Nephron progenitor cell (in vitro differentiated cells): Measurements from ENCODE around the gene CCT6A.
"Not testable (repeated sequence)": the region's sequence is repeated elsewhere in the genome, so short reads cannot be mapped to it uniquely, and the experiment has no call there.

ENCODE experiments used
- DNase-seq: peaks from one replicate; pipeline ENCODE4 v3.0.0; 2021
- H3K27ac Mint-ChIP-seq: 2 replicates; pipeline ENCODE4 v1.8.0; 2021; ENCODE audit warnings: mild to moderate bottlenecking, moderate library complexity, mixed read lengths
- H3K27me3 Mint-ChIP-seq: 2 replicates; pipeline ENCODE4 v1.8.0; 2021; ENCODE audit warnings: mild to moderate bottlenecking, low read depth, mixed read lengths; ENCODE audit not compliant: poor library complexity
- H3K36me3 Mint-ChIP-seq: 2 replicates; pipeline ENCODE4 v1.8.0; 2021; ENCODE audit warnings: low read depth, mixed read lengths
- H3K4me1 Mint-ChIP-seq: 2 replicates; pipeline ENCODE4 v1.8.0; 2021; ENCODE audit warnings: mixed read lengths
- H3K4me3 Mint-ChIP-seq: 2 replicates; pipeline ENCODE4 v1.8.0; 2021; ENCODE audit warnings: mild to moderate bottlenecking, moderate library complexity, mixed read lengths
- H3K9me3 Mint-ChIP-seq: 2 replicates; pipeline ENCODE4 v1.8.0; 2021; ENCODE audit warnings: mild to moderate bottlenecking, moderate library complexity, mixed read lengths
- TF ChIP-seq, protein P1 (sequence below): fragments of 200-600 bp; sonication (generic); IDR thresholded peaks from 2 replicates; pipeline ENCODE4 v1.5.0; 2021; ENCODE audit warnings: antibody characterized with exemption

CCT6A gene

DNA sequence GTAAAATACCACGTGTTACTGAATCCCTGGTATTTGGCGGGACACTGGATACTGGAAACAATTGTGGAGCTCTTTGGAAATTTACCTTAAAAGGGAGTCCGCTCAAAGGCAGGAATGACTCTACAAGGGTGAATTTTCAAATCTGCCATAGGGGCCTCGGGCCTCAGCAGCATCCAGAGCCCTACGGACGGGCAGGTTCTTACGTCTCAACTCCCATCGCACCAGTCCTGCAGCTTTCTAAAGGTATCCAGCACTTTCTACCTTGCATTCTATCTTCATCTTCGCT lies 569 bp upstream of the CCT6A start:
- Mint-ChIP-seq H3K36me3 (peaks cover 27% of the 10 kb centered on the region), H3K4me3 (peak overlapping the region; percentile 97), H3K9me3 (no peaks in the 10 kb centered on the region), H3K4me1 (peaks cover 50% of the 10 kb centered on the region), H3K27me3 (no peaks in the 10 kb centered on the region), H3K27ac (peak overlapping the region; percentile 99)
- no peak for DNase-seq
- TF ChIP-seq, protein P1, sequence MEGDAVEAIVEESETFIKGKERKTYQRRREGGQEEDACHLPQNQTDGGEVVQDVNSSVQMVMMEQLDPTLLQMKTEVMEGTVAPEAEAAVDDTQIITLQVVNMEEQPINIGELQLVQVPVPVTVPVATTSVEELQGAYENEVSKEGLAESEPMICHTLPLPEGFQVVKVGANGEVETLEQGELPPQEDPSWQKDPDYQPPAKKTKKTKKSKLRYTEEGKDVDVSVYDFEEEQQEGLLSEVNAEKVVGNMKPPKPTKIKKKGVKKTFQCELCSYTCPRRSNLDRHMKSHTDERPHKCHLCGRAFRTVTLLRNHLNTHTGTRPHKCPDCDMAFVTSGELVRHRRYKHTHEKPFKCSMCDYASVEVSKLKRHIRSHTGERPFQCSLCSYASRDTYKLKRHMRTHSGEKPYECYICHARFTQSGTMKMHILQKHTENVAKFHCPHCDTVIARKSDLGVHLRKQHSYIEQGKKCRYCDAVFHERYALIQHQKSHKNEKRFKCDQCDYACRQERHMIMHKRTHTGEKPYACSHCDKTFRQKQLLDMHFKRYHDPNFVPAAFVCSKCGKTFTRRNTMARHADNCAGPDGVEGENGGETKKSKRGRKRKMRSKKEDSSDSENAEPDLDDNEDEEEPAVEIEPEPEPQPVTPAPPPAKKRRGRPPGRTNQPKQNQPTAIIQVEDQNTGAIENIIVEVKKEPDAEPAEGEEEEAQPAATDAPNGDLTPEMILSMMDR = no peak

DNA sequence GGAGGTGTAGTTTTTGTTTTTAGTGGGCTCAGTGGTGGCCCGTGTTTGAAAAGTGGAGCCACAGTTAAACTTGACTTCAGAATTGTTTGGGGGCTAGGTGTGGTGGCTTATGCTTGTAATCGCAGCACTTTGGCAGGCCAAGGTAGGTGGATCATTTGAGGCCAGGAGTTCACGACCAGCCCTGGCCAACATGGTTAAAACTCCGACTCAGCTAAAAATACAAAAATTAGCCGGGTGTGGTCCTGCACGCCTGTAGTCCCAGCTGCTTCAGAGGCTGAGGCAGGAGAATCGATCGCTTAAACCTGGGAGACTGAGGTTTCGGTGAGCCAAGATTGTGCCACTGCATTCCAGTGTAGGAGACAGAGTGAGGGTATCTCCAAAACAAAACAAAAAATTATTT lies 1.8 kb downstream of the CCT6A start:
- H3K4me3 Mint-ChIP-seq = peak overlapping the region; percentile 97
- no peaks in the 10 kb centered on the region for H3K9me3 Mint-ChIP-seq
- peak overlapping the region; percentile 80 for H3K27ac Mint-ChIP-seq

DNA sequence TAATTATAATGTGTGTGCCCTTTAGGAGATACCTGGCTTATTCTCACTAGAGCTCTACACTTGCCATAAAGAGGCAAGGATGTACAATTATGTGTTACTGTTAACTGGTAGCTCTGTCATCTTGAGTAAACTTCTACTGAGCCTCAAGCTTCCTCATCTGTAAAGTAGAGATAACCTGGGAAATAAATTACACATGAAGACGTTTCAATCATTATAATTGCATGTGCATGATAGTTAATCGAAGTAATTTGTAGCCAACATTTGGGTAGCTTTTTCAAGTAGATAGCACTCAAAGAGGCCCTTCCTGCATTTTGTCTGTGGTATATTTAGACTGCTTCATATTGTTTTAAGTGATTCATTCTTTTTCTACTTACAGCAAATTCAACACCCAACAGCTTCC lies 2.4 kb downstream of the CCT6A start:
- peaks cover 40% of the 10 kb centered on the region for H3K4me1 Mint-ChIP-seq
- no peak overlapping the region for H3K27ac Mint-ChIP-seq
- no peak for DNase-seq
- TF ChIP-seq, protein P1 = no peak
- peaks cover 53% of the 10 kb centered on the region for H3K36me3 Mint-ChIP-seq
- H3K27me3 Mint-ChIP-seq = no peaks in the 10 kb centered on the region
- H3K4me3 Mint-ChIP-seq = peak overlapping the region; percentile 74
- H3K9me3 Mint-ChIP-seq = no peaks in the 10 kb centered on the region

More for the DNA sequence above, 1.8 kb downstream of the CCT6A start:
- DNase-seq = no peak
- TF ChIP-seq, protein P1 = no peak
- no peaks in the 10 kb centered on the region for H3K27me3 Mint-ChIP-seq
- peaks cover 42% of the 10 kb centered on the region for H3K4me1 Mint-ChIP-seq
- peaks cover 47% of the 10 kb centered on the region for H3K36me3 Mint-ChIP-seq

DNA sequence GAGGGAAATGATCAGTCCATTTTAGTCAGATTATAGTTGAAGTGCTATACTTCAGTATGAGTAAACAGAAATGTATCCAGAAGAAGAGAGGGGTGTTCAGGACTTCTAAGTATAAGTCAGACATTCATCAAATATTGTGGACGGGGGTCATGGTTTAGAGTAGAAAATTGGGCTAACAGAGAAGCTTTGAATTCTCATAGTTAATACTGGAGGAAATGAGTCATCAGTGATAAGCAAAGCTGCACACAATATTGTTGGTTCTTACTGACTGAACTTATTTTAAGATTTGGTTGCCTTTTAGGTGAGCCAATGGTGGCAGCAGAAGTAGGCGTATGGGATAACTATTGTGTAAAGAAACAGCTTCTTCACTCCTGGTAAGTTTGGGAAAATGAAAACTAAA lies 10.8 kb downstream of the CCT6A start:
- Mint-ChIP-seq H3K27me3 (no peaks in the 10 kb centered on the region), H3K4me3 (peak overlapping the region; percentile 8), H3K9me3 (peaks cover 3% of the 10 kb centered on the region), H3K36me3 (peaks cover 58% of the 10 kb centered on the region), H3K27ac (peak overlapping the region; percentile 88), H3K4me1 (peaks cover 23% of the 10 kb centered on the region)
- TF ChIP-seq, protein P1 = no peak
- no peak for DNase-seq

DNA sequence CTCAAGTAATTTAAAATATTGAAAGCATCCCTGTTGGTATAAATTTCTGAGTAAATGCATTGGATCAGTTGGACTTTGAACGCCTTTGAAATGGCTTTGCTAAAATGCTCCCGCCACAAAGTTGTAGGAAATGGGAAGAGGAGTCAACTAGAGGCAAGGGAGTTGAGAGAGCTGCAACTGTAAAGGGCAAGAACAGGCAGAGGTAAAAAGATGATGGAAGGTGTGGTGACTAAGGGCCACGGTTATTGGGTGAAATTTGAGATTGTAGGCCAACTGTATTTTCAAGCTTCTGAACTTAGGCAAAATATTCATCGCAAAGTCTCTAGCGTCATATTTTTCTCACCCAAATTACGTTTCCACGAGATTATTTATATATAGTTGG lies 11.9 kb downstream of the CCT6A start:
- TF ChIP-seq, protein P1 = no peak
- H3K4me3 Mint-ChIP-seq = peak overlapping the region; percentile 91
- H3K4me1 Mint-ChIP-seq = peaks cover 23% of the 10 kb centered on the region
- H3K27ac Mint-ChIP-seq = peak overlapping the region; percentile 97
- H3K27me3 Mint-ChIP-seq = no peaks in the 10 kb centered on the region
- no peak for DNase-seq
- peaks cover 52% of the 10 kb centered on the region for H3K36me3 Mint-ChIP-seq
- H3K9me3 Mint-ChIP-seq = peaks cover 3% of the 10 kb centered on the region

DNA sequence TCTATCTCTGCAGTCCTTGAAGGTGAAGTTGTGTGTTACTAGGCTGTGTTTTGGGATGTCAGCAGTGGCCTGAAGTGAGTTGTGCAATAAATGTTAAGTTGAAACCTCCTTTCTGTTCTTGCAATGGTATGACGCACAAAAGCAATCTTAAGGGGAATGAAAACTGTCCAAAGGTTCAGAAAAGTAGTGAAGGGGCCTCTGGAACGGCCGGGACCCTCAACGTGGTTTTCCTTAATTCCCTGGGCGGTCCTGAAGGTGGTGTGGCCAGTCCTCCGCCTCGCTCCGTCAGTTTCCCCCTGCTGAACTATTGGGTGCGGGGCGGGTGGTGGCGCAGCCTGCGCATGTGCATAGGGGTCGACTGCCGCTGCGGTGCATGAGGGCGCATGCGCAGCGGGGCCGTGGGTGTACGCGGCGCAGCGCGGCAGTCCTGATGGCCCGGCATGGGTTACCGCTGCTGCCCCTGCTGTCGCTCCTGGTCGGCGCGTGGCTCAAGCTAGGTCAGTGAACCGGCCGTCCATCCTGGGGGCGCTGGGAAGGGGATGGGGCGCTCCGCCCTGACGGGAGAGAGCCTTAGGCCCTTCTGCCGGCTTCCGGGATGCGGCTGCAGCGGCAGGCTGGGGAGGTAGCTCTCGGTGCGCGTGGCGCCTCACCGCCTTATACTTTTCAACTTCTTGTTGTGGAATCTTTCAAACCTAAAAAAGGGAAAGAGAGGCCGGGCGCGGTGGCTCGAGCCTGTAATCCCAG lies 12.5 kb downstream of the CCT6A start, which contains the start of gene SUMF2:
SUMF2 (plus strand) TSS at position 405 of the 744 bp plus-strand sequence; CDS start at position 431, 26 bp downstream.
- H3K4me1 Mint-ChIP-seq = peaks cover 23% of the 10 kb centered on the region
- TF ChIP-seq, protein P1 = peak; percentile 9
- peaks cover 52% of the 10 kb centered on the region for H3K36me3 Mint-ChIP-seq
- no peaks in the 10 kb centered on the region for H3K27me3 Mint-ChIP-seq
- H3K9me3 Mint-ChIP-seq = peaks cover 3% of the 10 kb centered on the region
- H3K27ac Mint-ChIP-seq = peak within 1 kb of the TSS; percentile 97
- peak within 1 kb of the TSS; percentile 91 for H3K4me3 Mint-ChIP-seq
- peak; percentile 95 for DNase-seq

DNA sequence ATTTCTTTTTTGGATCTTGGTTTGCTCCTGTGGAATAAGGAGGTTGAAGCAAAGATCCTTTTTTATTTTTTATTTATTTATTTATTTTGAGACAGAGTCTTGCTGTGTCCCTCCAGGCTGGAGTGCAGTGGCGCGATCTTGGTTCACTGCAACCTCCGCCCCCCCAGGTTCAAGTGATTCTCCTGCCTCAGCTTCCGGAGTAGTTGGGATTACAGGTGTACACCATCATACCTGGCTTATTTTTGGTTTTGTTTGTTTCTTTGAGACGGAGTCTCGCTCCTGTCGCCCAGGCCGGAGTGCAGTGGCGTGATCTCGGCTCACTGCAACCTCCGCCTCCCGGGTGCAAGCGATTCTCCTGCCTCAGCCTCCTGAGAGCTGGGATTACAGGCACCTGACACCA lies 14.8 kb downstream of the CCT6A start:
- H3K9me3 Mint-ChIP-seq, H3K4me3 Mint-ChIP-seq, H3K27ac Mint-ChIP-seq, DNase-seq, H3K27me3 Mint-ChIP-seq: not testable (repeated sequence)
- Mint-ChIP-seq H3K4me1 (peaks cover 23% of the 10 kb centered on the region), H3K36me3 (peaks cover 50% of the 10 kb centered on the region)
